Brain pericyte (primary cell): Measurements from ENCODE around the gene CASTOR1.

Source experiments
- DNase-seq: peaks from one replicate; pipeline ENCODE4 v3.0.0-alpha.2; 2012; ENCODE audit warnings: low read depth, low spot score

Gene CASTOR1

DNA sequence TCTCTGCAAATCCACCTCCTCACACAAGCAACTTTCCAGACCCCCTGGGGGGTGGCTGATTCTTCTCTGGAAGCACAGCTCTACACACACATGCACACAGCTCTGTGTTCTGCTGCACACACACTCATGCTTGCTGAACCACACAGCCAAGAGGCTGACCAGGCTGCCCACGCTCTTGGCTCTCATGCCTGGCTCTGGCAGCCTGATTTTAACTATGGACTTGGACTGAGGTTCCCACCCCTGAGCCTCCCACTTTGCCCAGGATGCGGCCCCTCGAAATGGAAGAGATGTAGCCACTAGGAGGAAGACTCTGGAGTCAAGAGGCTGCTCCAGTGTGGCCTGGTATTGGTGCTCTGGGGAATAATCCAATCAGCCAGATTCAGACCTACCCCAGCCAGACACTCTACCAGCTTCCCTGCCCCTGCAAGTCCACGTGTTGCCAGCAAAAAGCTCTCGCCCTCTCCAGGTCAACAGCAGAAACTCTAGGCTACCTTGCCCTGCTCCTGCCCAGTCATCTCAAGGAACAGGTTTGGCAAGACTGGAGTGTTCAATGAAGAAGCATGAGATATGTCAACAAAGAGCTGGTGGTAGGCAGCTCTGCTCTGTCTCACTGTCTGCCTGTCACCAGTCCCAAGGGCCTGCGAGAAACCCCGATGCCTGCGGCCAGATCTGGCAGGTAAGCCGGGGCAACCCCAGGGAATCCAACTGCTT is 8.8 kb upstream of the CASTOR1 start:
- no peak for DNase-seq

DNA sequence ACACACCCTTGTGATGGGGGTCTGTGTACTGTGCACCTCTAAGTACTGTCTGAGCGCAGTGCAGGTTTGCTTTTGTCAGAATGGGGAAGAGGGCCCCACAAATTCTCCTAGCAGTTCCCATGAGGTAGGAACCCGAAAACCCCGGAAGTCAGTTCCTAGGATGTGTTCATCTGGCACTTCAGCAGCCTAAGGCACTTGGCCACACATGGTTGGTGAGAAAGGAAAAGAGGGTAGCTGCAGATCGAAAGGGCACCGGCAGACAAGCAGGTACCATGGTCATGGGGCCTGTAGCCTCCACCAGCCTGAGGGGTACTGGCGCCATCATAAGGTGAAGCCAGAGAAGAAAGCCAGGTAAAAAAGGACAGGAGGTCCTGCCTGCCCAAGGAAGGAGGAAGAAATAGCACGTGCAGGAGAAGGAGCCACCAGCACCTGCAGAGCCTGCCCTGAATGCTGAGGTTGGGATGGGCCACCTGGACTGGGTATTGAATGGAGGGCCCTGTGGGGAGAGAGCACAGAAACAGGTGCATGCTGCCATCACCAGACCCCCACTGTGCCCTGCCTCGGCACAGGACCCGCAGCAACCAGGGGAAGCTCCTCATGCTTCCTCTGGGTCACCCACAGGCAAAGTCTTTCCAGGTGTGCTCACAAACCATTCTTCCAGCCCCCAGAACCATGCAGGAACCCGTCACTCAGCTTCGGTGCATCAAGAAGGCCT is 8.1 kb upstream of the CASTOR1 start:
- DNase-seq = no peak

- DNase-seq = no peak
Observed at GRCh38 chr22:30296833-30297232, 7.5 kb upstream of the CASTOR1 start.

- DNase-seq = no peak
Observed at GRCh38 chr22:30296324-30296723, 7.0 kb upstream of the CASTOR1 start.

DNA sequence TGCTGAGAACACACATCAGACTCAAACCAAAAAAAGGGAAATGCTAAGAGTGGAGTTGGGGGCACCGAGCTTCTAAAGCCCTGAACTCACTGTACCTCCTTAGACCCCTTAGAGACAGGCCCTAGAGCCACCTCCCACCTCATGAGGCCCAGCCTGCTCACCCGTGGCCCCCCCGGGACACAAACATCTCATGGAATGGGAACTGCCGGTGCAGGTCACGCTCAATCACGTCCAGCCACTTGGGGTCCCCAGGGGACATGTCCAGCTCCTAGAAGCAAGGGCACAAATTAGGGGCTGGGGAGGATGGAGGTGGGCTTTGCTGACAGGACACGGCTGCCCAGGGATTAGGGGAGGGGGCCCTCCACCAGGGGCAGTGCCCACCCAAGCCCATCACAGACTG is 6.3 kb upstream of the CASTOR1 start:
- no peak for DNase-seq

- no peak for DNase-seq
Observed at GRCh38 chr22:30294830-30295229, 5.5 kb upstream of the CASTOR1 start.

DNA sequence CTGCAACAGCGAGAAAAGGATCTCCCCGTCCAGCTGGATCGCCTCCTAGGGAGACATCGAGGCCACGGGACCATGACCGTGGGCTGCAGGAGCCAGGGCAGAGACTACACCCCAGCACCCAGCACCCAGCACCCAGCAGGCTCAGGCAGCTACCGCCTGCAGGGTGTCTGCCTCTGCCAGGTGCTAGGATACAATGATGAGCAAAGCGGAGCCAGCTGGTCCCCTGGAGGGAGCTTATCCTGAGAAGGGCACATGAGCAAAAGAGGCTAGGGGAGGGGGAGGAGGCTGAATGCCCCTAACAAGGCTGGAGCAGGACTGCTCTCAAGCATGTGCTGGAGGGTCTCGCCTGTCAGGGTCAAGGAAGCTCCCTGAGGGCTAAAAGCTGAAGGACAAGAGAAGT is 4.8 kb upstream of the CASTOR1 start:
- DNase-seq = no peak

GRCh38 chr22:30293026-30293425 is 3.7 kb upstream of the CASTOR1 start:
- no peak for DNase-seq

- DNase-seq = no peak
Observed at GRCh38 chr22:30292069-30292970, 3.0 kb upstream of the CASTOR1 start.

GRCh38 chr22:30291058-30291892 is 2.0 kb upstream of the CASTOR1 start:
- no peak for DNase-seq

DNA sequence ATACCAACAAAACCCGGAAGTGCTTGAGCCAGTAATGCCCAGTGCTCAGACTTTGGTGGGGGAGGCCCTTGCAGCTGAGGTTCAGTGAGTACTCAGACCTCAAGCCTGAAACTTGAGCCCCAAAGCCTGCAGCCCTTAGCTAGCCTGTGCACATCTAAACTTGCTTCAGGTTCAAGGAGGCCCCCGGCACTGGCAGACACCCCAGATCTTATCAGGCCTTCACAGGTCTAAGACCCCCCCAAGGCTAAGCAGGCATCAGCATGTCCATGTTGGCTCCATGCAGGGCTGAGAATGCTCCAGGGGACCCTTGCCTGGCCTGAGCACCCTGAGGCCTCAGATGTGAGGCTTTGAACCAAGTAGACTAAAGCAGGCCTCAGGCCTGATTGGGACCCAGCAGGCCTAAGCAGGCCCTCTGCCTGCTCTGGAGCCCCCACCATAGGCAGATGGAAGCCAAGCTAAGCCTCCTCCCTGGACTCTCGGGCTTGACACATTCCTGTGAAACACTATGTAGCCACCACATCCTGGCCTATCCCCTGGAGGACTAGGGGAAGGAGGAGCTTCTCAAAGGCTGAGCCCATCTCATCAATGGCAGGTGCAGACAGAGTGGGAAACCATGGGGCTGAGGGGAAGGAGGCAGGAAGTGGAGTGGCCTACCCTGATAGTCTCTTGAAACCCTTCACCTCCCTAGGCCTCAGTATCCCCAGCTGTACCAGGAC is 1.2 kb upstream of the CASTOR1 start:
- no peak for DNase-seq

- DNase-seq = no peak
Observed at GRCh38 chr22:30289980-30290313, 642 bp upstream of the CASTOR1 start.

GRCh38 chr22:30288419-30289140 is 725 bp downstream of the CASTOR1 start:
- DNase-seq = no peak

DNA sequence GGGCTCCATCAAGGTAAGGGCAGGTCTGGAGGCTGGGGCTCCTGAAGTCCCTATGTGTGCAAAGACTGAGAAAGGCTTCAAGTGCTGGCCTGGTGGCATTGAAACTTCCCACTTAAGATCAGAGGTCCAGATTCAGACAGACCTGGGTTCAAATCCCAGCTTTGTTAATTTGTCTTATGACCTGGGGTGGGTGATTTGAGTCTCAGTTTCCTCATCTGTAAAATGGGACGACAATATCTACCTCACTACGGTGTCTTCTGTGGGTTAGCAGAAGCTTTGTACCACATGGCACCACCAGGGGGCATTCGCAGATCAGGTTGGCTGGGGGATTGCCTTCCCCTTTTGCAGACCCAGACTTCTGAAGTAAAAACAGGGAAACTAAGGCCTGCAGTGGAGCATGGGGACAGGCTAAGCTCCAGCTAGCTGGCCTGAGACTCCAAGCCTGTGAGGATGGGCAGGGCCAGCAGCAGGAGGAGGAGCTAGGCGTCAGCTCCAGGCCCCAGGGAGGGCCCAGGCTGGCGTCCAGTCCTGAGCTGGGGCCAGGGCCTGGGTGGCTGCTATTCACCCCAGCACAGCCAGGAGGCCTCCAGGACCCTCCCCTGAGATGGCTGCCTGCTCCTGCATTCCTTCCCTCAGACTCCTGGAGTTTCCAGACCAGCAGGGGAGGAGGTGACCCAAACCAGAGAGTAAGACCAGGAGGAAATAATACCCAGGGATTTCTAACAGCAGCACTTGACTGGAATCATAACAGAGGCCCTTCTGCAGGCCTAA is 1.5 kb downstream of the CASTOR1 start:
- peak; percentile 82 for DNase-seq

DNA sequence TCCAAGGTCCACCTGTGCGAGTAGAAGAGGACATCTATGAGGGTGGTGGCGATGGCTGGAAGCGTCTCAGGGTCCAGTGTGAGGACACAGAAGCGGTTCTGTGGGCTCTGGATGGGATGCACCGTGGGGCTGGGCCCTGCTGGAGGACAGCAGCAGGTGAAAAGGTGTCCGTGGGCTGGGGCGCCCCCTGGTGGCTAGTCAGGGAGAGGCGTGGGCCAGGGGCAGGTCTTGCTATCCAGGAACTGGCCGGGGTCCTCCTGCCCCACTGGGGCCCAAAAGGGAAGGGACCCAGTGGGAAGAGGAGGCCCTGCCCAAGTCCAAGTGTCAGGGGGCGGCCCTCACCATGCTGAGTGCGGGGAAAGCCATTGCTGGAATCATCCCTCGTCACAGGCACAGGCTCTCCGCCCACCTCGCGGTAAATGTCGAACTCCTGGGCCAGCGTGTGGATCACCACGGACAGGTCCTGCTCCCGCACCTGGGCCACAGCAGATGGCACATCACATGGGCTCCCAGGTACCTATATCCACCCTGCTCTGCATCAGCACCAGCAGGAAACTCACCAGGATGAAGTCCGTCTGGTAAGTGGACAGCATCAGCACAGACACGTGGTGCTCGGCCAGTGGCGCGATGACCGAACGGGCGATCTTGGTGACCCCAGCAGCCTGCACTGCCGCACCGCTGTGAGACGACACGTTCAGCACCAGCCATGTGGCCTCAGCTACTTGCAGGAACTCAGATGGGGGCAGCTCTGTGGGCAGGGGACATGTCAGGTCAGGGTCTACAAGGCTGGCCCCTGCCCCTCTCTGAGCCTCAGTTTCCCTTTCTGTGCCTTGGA is 2.3 kb downstream of the CASTOR1 start:
- no peak for DNase-seq

GRCh38 chr22:30286331-30286730 is 3.0 kb downstream of the CASTOR1 start:
- no peak for DNase-seq

DNA sequence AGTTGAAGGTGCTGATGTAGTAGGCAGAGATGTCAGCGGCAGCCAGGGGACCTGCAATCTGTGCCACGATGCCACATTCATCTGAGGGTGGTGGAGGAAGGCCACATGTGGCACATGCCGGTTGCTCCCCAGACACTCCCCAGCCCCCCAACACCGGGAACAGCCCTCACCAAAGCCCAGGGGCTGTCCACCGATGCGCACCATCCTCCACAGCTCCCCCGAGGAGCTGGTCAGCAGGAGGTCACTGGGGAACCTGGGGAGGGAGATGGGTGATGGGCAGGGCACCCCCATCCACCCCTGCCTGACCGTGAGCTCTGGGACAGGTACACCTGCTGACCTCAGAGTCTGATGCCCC is 3.5 kb downstream of the CASTOR1 start:
- DNase-seq = no peak

GRCh38 chr22:30285176-30285845 is 4.0 kb downstream of the CASTOR1 start:
- no peak for DNase-seq
